Caco-2 (cell line): ENCODE data around the gene PDE11A. TPM values are rescaled to one million over a fixed set of nuclear protein-coding genes. Genes with fewer than 3 reads are reported as not detected.

Experiments used
- BruUV-seq: library from RNA; stranded (reverse); fragments of 400-500 nt; replicated peaks from 2 replicates; lab custom pipeline; 2021; lab: Mats Ljungman, UMichigan
- CTCF ChIA-PET: fragments of 300-600 bp; sonication (Branson Sonifier 250); formaldehyde crosslinking; loops from one replicate; lab custom pipeline; 2022; ENCODE audit warnings: antibody characterized with exemption; lab: Charles Lee
- POLR2A ChIA-PET: fragments of 300-600 bp; sonication (Branson Sonifier 250); formaldehyde crosslinking; loops from one replicate; lab custom pipeline; 2022; ENCODE audit warnings: antibody characterized with exemption; lab: Charles Lee
- DNase-seq, 2 experiments: peaks; one replicate each; pipeline versions ENCODE4 v3.0.0 to v3.0.0-alpha.2; 2020 to 2022
- H3K27me3 ChIP-seq: replicated peaks from 2 replicates; pipeline ENCODE4 v1.6.0; 2011; ENCODE audit warnings: low read length; ENCODE audit not compliant: control insufficient read depth, insufficient read depth
- H3K36me3 ChIP-seq: 2 replicates; pipeline ENCODE4 v1.5.1; 2011; ENCODE audit warnings: low read length; ENCODE audit not compliant: control insufficient read depth, insufficient read depth
- H3K4me1 ChIP-seq: fragments of 250-450 bp; sonication (Bioruptor Pico); 2 replicates; pipeline ENCODE4 v1.5.1; 2020; ENCODE audit warnings: mild to moderate bottlenecking
- H3K4me3 ChIP-seq: 2 replicates; pipeline ENCODE4 v1.5.1; 2011; ENCODE audit warnings: low read depth, mild to moderate bottlenecking, control low read depth, low read length
- H3K9me3 ChIP-seq: fragments of 250-450 bp; sonication (Bioruptor Pico); 2 replicates; pipeline ENCODE4 v1.5.1; 2020; ENCODE audit warnings: mild to moderate bottlenecking, moderate library complexity
- H3K27ac Mint-ChIP-seq: one replicate; pipeline ENCODE4 v1.8.0; 2022; ENCODE audit warnings: mixed read lengths; ENCODE audit not compliant: unreplicated experiment
- H3K27me3 Mint-ChIP-seq: one replicate; pipeline ENCODE4 v1.8.0; 2022; ENCODE audit warnings: mixed read lengths; ENCODE audit not compliant: insufficient read depth, unreplicated experiment
- H3K36me3 Mint-ChIP-seq: one replicate; pipeline ENCODE4 v1.8.0; 2022; ENCODE audit warnings: mild to moderate bottlenecking, mixed read lengths; ENCODE audit not compliant: insufficient read depth, unreplicated experiment
- H3K4me1 Mint-ChIP-seq: one replicate; pipeline ENCODE4 v1.8.0; 2022; ENCODE audit warnings: low read depth, mixed read lengths; ENCODE audit not compliant: unreplicated experiment
- H3K4me3 Mint-ChIP-seq: one replicate; pipeline ENCODE4 v1.8.0; 2022; ENCODE audit warnings: mild to moderate bottlenecking, moderate library complexity, mixed read lengths; ENCODE audit not compliant: unreplicated experiment
- H3K9me3 Mint-ChIP-seq: one replicate; pipeline ENCODE4 v1.8.0; 2022; ENCODE audit warnings: mixed read lengths; ENCODE audit not compliant: unreplicated experiment
- CTCF ChIP-seq, 2 experiments: fragments of 200-600 bp in 1 of 2; IDR thresholded peaks; 1 replicate in 1 of 2; 2 replicates in 1 of 2; pipeline versions ENCODE4 v1.5.1 to v1.8.0; 2011 to 2022; ENCODE audit warnings: antibody characterized with exemption in 1 of 2, control low read depth in 1 of 2, inconsistent platforms in 1 of 2, low read depth in 1 of 2, low read length in 1 of 2, mild to moderate bottlenecking in 1 of 2, moderate library complexity in 1 of 2; ENCODE audit not compliant: insufficient read depth in 1 of 2, severe bottlenecking in 1 of 2, unreplicated experiment in 1 of 2
- intact Hi-C: fragments of 100-400 bp; cut with micrococcal nuclease; formaldehyde crosslinking; loops from one replicate; pipeline ENCODE4 v1.10.0; 2022; ENCODE audit not compliant: unreplicated experiment
- total RNA-seq: library from RNA; stranded (reverse); gene quantifications from 2 replicates; pipeline ENCODE4 v1.2.3, GENCODE V29; 2022

The PDE11A gene
- total RNA-seq, 1 experiment from 2014 or later, result 0.25 TPM

DNA sequence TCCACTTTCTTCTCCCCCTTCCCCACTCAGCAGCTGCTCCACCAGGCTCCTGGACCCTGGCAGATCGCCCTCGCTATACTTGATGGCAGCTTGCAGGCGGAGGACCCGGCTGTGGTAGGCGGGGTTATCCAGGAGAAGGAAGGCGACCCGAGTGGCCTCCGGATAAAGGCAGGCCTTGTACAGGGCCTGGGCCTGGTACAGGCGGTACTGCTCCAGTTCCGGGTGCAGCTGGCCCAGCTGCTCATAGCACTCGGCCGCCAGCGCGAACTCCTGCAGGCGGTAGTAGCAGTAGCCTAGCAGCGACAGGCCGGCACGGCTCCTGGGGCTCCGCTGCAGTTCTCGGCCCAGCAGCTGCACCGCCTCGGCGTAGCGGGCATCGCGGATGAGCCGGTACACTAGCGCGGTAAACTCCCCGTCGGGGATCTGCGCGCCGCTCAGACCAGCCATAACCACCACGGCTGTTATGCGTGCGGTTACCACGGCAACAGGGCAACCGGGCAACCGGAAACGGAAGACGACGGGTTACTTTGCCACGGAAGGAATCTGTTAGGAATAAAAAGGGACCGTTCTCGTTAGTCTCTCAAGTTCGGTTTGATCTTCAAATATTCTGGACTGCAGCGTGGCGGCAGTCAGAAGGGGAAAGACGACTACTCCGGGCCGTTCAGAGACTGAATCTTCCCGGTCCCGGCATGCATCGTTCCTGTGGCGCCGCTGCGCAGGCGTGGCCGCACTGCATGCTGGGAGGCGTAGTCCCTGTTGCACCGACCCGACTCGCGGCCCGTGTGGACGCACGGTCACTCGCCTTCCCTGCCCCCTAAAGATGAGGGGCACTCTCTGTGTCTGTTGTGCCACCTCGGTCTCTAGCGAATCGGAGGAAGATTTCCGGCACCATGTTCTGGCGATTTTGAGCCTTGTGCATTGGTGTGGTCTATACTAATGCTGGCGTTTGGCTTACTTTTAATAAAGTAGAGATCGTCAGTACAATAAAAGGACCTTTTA, 454.0 kb downstream of the PDE11A start:
- TSS peak; percentile 43 for BruUV-seq
- H3K27me3 ChIP-seq, result no peaks in the 10 kb centered on the region
- DNase-seq, result peak; percentile 89 to 91
- no peaks in the 10 kb centered on the region for H3K9me3 Mint-ChIP-seq
- no peak for TF ChIP-seq CTCF (IDR thresholded peaks at IDR 0.05; ENCODE audit: insufficient read depth in 1 of 2, low read depth in 1 of 2, low read length in 1 of 2, severe bottlenecking in 1 of 2, unreplicated experiment in 1 of 2)
- H3K4me1 ChIP-seq, result no peaks in the 10 kb centered on the region
- peaks cover 9% of the 10 kb centered on the region for H3K36me3 Mint-ChIP-seq
- no peaks in the 10 kb centered on the region for H3K36me3 ChIP-seq
- peak overlapping the region; percentile 90 for H3K4me3 Mint-ChIP-seq
- CTCF ChIA-PET, result no interaction called here
- intact Hi-C loops, result loop anchor here (1.0 kb wide), 1 partner anchor 65 kb away; no protein-coding TSS in a partner anchor
- peaks cover 2% of the 10 kb centered on the region for H3K27me3 Mint-ChIP-seq
- H3K4me3 ChIP-seq, result peak overlapping the region; percentile 64
- peak overlapping the region; percentile 99 for H3K27ac Mint-ChIP-seq
- POLR2A ChIA-PET, result no interaction called here
- no peaks in the 10 kb centered on the region for H3K9me3 ChIP-seq
- no peaks in the 10 kb centered on the region for H3K4me1 Mint-ChIP-seq

DNA sequence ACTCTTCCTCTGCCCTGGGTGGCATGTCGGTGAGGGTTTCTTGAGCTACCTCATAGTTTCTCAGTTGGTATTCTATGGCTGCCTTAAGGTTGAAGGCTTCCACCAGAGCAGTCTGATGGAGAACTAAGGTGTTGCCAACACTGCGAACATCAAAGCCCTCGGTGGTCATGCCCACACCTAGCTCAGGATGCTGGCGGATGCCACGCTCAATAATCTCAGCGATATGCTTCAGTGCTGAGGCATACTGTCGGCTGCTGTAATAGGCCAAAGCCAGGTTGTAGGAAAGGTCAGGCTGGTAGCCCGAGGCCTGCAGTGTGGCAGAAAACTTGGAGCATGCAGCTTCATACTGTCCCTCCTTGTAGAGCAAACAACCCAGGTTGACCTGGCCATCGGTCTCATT, 454.7 kb downstream of the PDE11A start:
- H3K4me3 ChIP-seq, result peak overlapping the region; percentile 64
- no peaks in the 10 kb centered on the region for H3K27me3 ChIP-seq
- H3K27ac Mint-ChIP-seq, result peak overlapping the region; percentile 99
- peaks cover 9% of the 10 kb centered on the region for H3K36me3 Mint-ChIP-seq
- no peaks in the 10 kb centered on the region for H3K9me3 Mint-ChIP-seq
- H3K27me3 Mint-ChIP-seq, result peaks cover 2% of the 10 kb centered on the region
- intact Hi-C loops, result loop anchor here (1.0 kb wide), 1 partner anchor 65 kb away; no protein-coding TSS in a partner anchor
- peak overlapping the region; percentile 90 for H3K4me3 Mint-ChIP-seq
- TF ChIP-seq CTCF (IDR thresholded peaks at IDR 0.05; ENCODE audit: insufficient read depth in 1 of 2, low read depth in 1 of 2, low read length in 1 of 2, severe bottlenecking in 1 of 2, unreplicated experiment in 1 of 2), result no peak
- CTCF ChIA-PET, result no interaction called here
- H3K36me3 ChIP-seq, result no peaks in the 10 kb centered on the region
- no peak for DNase-seq
- BruUV-seq, result no TSS peak
- no peaks in the 10 kb centered on the region for H3K4me1 ChIP-seq
- POLR2A ChIA-PET, result no interaction called here
- no peaks in the 10 kb centered on the region for H3K9me3 ChIP-seq
- H3K4me1 Mint-ChIP-seq, result no peaks in the 10 kb centered on the region

- ChIA-PET CTCF (no interaction called here), POLR2A (no interaction called here)
- H3K4me1 ChIP-seq, result no peaks in the 10 kb centered on the region
- H3K9me3 ChIP-seq, result no peaks in the 10 kb centered on the region
- Mint-ChIP-seq H3K36me3 (peaks cover 9% of the 10 kb centered on the region), H3K27ac (no peak overlapping the region), H3K4me1 (no peaks in the 10 kb centered on the region), H3K4me3 (no peak overlapping the region), H3K9me3 (no peaks in the 10 kb centered on the region), H3K27me3 (peaks cover 2% of the 10 kb centered on the region)
- BruUV-seq, result no TSS peak
- H3K27me3 ChIP-seq, result no peaks in the 10 kb centered on the region
- no peak for TF ChIP-seq CTCF (IDR thresholded peaks at IDR 0.05; ENCODE audit: insufficient read depth in 1 of 2, low read depth in 1 of 2, low read length in 1 of 2, severe bottlenecking in 1 of 2, unreplicated experiment in 1 of 2)
- H3K4me3 ChIP-seq, result no peak overlapping the region
- intact Hi-C loops, result no loop called here
- no peak for DNase-seq
- no peaks in the 10 kb centered on the region for H3K36me3 ChIP-seq
These were observed 455.8 kb downstream of the PDE11A start for GRCh38 chr2:177616731-177617130.
